Kidney (tissue), 14 donors: Measurements from ENCODE around the gene EHBP1. TPM values are rescaled to one million over a fixed set of nuclear protein-coding genes. Genes with fewer than 3 reads are reported as not detected.

Experiments used
- DNase-seq, 5 donors: peaks; one replicate each; pipeline ENCODE4 v3.0.0-alpha.2; 2013 to 2020
- FAIRE-seq: peaks from 2 replicates; lab custom pipeline; 2012; peaks lifted over from hg19 to GRCh38; lab: Jason Lieb, UNC
- H3K27ac ChIP-seq, 2 donors: one replicate each; pipeline ENCODE4 v1.7.0; 2013; ENCODE audit warnings: low read depth in 2 of 2, low read length in 2 of 2, inconsistent platforms in 1 of 2
- H3K27me3 ChIP-seq: one replicate; pipeline ENCODE4 v1.7.1; 2013; ENCODE audit warnings: low read length, inconsistent platforms; ENCODE audit not compliant: control insufficient read depth, insufficient read depth
- H3K36me3 ChIP-seq, 3 donors: one replicate each; pipeline versions ENCODE4 v1.7.0 to v1.7.1; 2013; ENCODE audit warnings: low read length in 3 of 3, control low read depth in 1 of 3, inconsistent platforms in 1 of 3; ENCODE audit not compliant: insufficient read depth in 3 of 3, control insufficient read depth in 2 of 3
- H3K4me1 ChIP-seq, 3 donors: one replicate each; pipeline versions ENCODE4 v1.7.0 to v1.7.1; 2013; ENCODE audit warnings: low read length in 3 of 3, inconsistent platforms in 1 of 3, low read depth in 1 of 3; ENCODE audit not compliant: control insufficient read depth in 2 of 3, insufficient read depth in 2 of 3
- H3K4me3 ChIP-seq, 3 donors: one replicate each; pipeline versions ENCODE4 v1.7.0 to v1.8.1; 2013; ENCODE audit warnings: low read length in 3 of 3, control low read depth in 1 of 3, inconsistent platforms in 1 of 3
- H3K9ac ChIP-seq, 3 donors: one replicate each; pipeline versions ENCODE4 v1.7.0 to v1.7.1; 2013; ENCODE audit warnings: low read length in 3 of 3, control low read depth in 1 of 3, inconsistent platforms in 1 of 3
- H3K9me3 ChIP-seq, 3 donors: one replicate each; pipeline versions ENCODE4 v1.7.0 to v1.7.1; 2013; ENCODE audit warnings: low read length in 3 of 3, control low read depth in 1 of 3, inconsistent platforms in 1 of 3; ENCODE audit not compliant: control insufficient read depth in 2 of 3, insufficient read depth in 1 of 3
- intact Hi-C: fragments of 100-400 bp; cut with DNase I; formaldehyde crosslinking; loops from one replicate; pipeline ENCODE4 v1.11.1; 2022
- polyA plus RNA-seq: library from polyadenylated mRNA; stranded (reverse); fragments of 350-450 nt; fragmentation: Illumina TruSeq; extraction: RNeasy Lipid Tissue Mini Kit (QIAGEN cat#74804); gene quantifications from one replicate; pipeline ENCODE4 v1.2.3, GENCODE V29; 2014; ENCODE audit warnings: low read depth, low replicate concordance; ENCODE audit not compliant: insufficient read depth
- total RNA-seq: library from RNA; stranded (reverse); fragmentation: NEBNext Ultra II Directional; extraction: Animal tissue kit (Norgen Biotek cat#: 25700); gene quantifications from one replicate; pipeline ENCODE4 v1.2.1, GENCODE V29; 2021
- TF ChIP-seq, protein P1 (sequence below): IDR thresholded peaks from 3 replicates; pipeline ENCODE4 v1.5.1; 2012; ENCODE audit warnings: mild to moderate bottlenecking, moderate library complexity, borderline replicate concordance; ENCODE audit not compliant: insufficient read depth; ENCODE audit errors: extremely low read depth
- donor health status: control.
- donor health status: control.
- donor health status: control.
- donor health status: control.
- donor health status: control.
- donor health status: DM: yes; HTN: yes; CAD: no.
- donor health status: Normal renal cell carcinoma (clear cell type).

Gene EHBP1
- total and polyA plus RNA-seq, 2 donors from 2014 or later, result 12.5 to 42.7 TPM

- no peak overlapping the region for H3K4me3 ChIP-seq
- DNase-seq (peak in 1 of 5 donors; percentile 55), FAIRE-seq (no peak)
- no peaks in the 10 kb centered on the region for H3K4me1 ChIP-seq
- H3K36me3 ChIP-seq, result peaks cover 0 to 5% (median 2%) of the 10 kb centered on the region in 3 donors
- H3K27me3 ChIP-seq, result no peaks in the 10 kb centered on the region
- no peaks in the 10 kb centered on the region for H3K9me3 ChIP-seq
- TF ChIP-seq, protein P1, sequence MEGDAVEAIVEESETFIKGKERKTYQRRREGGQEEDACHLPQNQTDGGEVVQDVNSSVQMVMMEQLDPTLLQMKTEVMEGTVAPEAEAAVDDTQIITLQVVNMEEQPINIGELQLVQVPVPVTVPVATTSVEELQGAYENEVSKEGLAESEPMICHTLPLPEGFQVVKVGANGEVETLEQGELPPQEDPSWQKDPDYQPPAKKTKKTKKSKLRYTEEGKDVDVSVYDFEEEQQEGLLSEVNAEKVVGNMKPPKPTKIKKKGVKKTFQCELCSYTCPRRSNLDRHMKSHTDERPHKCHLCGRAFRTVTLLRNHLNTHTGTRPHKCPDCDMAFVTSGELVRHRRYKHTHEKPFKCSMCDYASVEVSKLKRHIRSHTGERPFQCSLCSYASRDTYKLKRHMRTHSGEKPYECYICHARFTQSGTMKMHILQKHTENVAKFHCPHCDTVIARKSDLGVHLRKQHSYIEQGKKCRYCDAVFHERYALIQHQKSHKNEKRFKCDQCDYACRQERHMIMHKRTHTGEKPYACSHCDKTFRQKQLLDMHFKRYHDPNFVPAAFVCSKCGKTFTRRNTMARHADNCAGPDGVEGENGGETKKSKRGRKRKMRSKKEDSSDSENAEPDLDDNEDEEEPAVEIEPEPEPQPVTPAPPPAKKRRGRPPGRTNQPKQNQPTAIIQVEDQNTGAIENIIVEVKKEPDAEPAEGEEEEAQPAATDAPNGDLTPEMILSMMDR, result no peak
- H3K9ac ChIP-seq, result no peak overlapping the region
- H3K27ac ChIP-seq, result no peak overlapping the region
- intact Hi-C loops, result no loop called here
Measured at GRCh38 chr2:62854600-62855514, 149.3 kb downstream of the EHBP1 start.

GRCh38 chr2:62856228-62857040, 150.9 kb downstream of the EHBP1 start:
- peaks cover 0 to 5% (median 2%) of the 10 kb centered on the region in 3 donors for H3K36me3 ChIP-seq

DNA sequence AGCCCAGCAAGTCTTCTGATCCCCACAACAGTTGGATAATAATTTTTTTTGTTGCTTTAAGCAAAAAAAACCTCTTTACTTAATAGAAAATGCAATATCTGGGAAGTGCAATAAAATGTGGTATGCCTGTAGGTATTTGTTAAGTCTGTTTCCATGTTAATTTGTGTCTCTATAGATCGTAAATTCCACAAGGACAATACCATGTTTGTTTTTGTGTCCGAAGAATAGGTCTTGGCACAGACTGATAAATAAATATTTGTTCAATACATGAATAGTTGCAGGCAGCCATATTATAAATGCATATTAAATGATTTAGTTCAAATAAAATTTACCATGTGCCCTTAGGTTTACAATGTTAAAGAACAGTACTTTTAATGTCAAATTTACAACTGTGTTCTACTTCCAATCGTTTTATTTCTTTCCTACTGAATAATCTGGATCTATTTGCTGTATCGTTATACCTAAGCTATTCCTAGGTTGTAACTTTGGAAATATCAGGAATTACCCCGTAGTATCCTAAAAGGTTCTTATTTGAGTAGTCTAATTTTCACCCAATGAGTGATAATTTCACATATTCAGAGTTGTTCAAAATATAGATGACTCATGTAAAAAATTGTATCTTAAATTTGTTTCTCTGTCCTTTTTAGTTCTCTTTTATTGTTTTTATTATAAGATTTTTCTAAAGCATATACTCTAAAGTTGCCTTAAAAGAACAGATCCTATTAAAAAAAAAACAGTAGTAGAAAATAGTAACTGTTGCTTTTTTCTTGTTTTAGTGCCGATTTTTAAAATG, 151.8 kb downstream of the EHBP1 start:
- H3K4me1 ChIP-seq, result no peaks in the 10 kb centered on the region
- no peak overlapping the region for H3K4me3 ChIP-seq

More at GRCh38 chr2:62856228-62857040, 150.9 kb downstream of the EHBP1 start:
- H3K27me3 ChIP-seq, result no peaks in the 10 kb centered on the region
- H3K9me3 ChIP-seq, result no peaks in the 10 kb centered on the region
- intact Hi-C loops, result no loop called here
- no peak overlapping the region for H3K27ac ChIP-seq
- no peak overlapping the region for H3K4me3 ChIP-seq
- DNase-seq (peak in 1 of 5 donors; percentile 56), FAIRE-seq (no peak)
- H3K4me1 ChIP-seq, result no peaks in the 10 kb centered on the region
- no peak overlapping the region for H3K9ac ChIP-seq
- TF ChIP-seq, protein P1, result no peak

More for the DNA sequence above, 151.8 kb downstream of the EHBP1 start:
- TF ChIP-seq, protein P1, result no peak
- intact Hi-C loops, result no loop called here
- H3K9me3 ChIP-seq, result no peaks in the 10 kb centered on the region
- peaks cover 0 to 5% (median 2%) of the 10 kb centered on the region in 3 donors for H3K36me3 ChIP-seq
- no peak overlapping the region for H3K27ac ChIP-seq
- no peaks in the 10 kb centered on the region for H3K27me3 ChIP-seq
- FAIRE-seq (no peak), DNase-seq (no peak)
- no peak overlapping the region for H3K9ac ChIP-seq
